ENCODE measurements around the gene TUBGCP4. TPM values are rescaled to one million over a fixed set of nuclear protein-coding genes. Genes with fewer than 3 reads are reported as not detected.

TUBGCP4 gene
- total RNA-seq, 2 experiments from 2014 or later, result 36.0 to 43.9 TPM

- H3K4me3 ChIP-seq (ENCODE audit: low read depth, low read length, poor library complexity, severe bottlenecking), result no peak overlapping the region
- ChIA-PET POLR2A (interaction anchor here (0.9 kb wide), 1 partner anchor 16 kb away, joined by 4 read pairs; no protein-coding TSS in a partner anchor), CTCF (ENCODE audit: unreplicated experiment) (no interaction called here)
- no peaks in the 10 kb centered on the region for H3K4me1 ChIP-seq (ENCODE audit: insufficient read depth, low read length, poor library complexity, severe bottlenecking)
- TF ChIP-seq, protein P1, sequence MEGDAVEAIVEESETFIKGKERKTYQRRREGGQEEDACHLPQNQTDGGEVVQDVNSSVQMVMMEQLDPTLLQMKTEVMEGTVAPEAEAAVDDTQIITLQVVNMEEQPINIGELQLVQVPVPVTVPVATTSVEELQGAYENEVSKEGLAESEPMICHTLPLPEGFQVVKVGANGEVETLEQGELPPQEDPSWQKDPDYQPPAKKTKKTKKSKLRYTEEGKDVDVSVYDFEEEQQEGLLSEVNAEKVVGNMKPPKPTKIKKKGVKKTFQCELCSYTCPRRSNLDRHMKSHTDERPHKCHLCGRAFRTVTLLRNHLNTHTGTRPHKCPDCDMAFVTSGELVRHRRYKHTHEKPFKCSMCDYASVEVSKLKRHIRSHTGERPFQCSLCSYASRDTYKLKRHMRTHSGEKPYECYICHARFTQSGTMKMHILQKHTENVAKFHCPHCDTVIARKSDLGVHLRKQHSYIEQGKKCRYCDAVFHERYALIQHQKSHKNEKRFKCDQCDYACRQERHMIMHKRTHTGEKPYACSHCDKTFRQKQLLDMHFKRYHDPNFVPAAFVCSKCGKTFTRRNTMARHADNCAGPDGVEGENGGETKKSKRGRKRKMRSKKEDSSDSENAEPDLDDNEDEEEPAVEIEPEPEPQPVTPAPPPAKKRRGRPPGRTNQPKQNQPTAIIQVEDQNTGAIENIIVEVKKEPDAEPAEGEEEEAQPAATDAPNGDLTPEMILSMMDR (conservative IDR thresholded peaks at IDR 0.05; ENCODE audit: low read length), result no peak
- H2AFZ ChIP-seq (ENCODE audit: low read length), result no peak overlapping the region
- H3K36me3 ChIP-seq (ENCODE audit: insufficient read depth, low read length), result peaks cover 73% of the 10 kb centered on the region
- H3K4me2 ChIP-seq (ENCODE audit: low read length), result no peak overlapping the region
- H3K9me3 ChIP-seq (ENCODE audit: low read length), result no peaks in the 10 kb centered on the region
- H3K79me2 ChIP-seq (ENCODE audit: insufficient read depth, low read depth, low read length), result no peaks in the 10 kb centered on the region
- H4K20me1 ChIP-seq (ENCODE audit: insufficient read depth, low read length), result no peaks in the 10 kb centered on the region
- TSS peak; percentile 22 for BruUV-seq (replicated peaks)
- DNase-seq (ENCODE audit: low spot score), result no peak
- intact Hi-C loops (cut with micrococcal nuclease; ENCODE audit: unreplicated experiment), result no loop called here
- no peaks in the 10 kb centered on the region for H3K9me2 ChIP-seq (ENCODE audit: insufficient read depth, low read length)
- H3K27ac ChIP-seq (ENCODE audit: low read depth, low read length, poor library complexity, severe bottlenecking), result no peak overlapping the region
These were observed 68.4 kb downstream of the TUBGCP4 start for GRCh38 chr15:43439268-43439667.

- H3K9me2 ChIP-seq (ENCODE audit: insufficient read depth, low read length), result no peaks in the 10 kb centered on the region
- BruUV-seq (replicated peaks), result no TSS peak
- no peak overlapping the region for H3K27ac ChIP-seq (ENCODE audit: low read depth, low read length, poor library complexity, severe bottlenecking)
- ChIA-PET CTCF (ENCODE audit: unreplicated experiment) (no interaction called here), POLR2A (interaction anchor here (0.6 to 1.4 kb wide), 2 partner anchors 14 to 27 kb away, joined by 3 read pairs; no protein-coding TSS in a partner anchor)
- no peak overlapping the region for H2AFZ ChIP-seq (ENCODE audit: low read length)
- H3K9me3 ChIP-seq (ENCODE audit: low read length), result no peaks in the 10 kb centered on the region
- intact Hi-C loops (cut with micrococcal nuclease; ENCODE audit: unreplicated experiment), result no loop called here
- peaks cover 75% of the 10 kb centered on the region for H3K36me3 ChIP-seq (ENCODE audit: insufficient read depth, low read length)
- peak; percentile 40 for DNase-seq (ENCODE audit: low spot score)
- H3K4me1 ChIP-seq (ENCODE audit: insufficient read depth, low read length, poor library complexity, severe bottlenecking), result no peaks in the 10 kb centered on the region
- no peaks in the 10 kb centered on the region for H3K79me2 ChIP-seq (ENCODE audit: insufficient read depth, low read depth, low read length)
- no peak for TF ChIP-seq EZH2phosphoT487 (IDR thresholded peaks at IDR 0.05; ENCODE audit: borderline replicate concordance, low read depth, low read length)
- TF ChIP-seq, protein P1 (conservative IDR thresholded peaks at IDR 0.05; ENCODE audit: low read length), result peak; percentile 54
- no peaks in the 10 kb centered on the region for H4K20me1 ChIP-seq (ENCODE audit: insufficient read depth, low read length)
- H3K4me3 ChIP-seq (ENCODE audit: low read depth, low read length, poor library complexity, severe bottlenecking), result no peak overlapping the region
- H3K4me2 ChIP-seq (ENCODE audit: low read length), result no peak overlapping the region
These were observed 69.9 kb downstream of the TUBGCP4 start for GRCh38 chr15:43440721-43441281.

- H3K27ac ChIP-seq (ENCODE audit: low read depth, low read length, poor library complexity, severe bottlenecking), result no peak overlapping the region
- no peak overlapping the region for H3K4me3 ChIP-seq (ENCODE audit: low read depth, low read length, poor library complexity, severe bottlenecking)
- intact Hi-C loops (cut with micrococcal nuclease; ENCODE audit: unreplicated experiment), result no loop called here
- no peak overlapping the region for H2AFZ ChIP-seq (ENCODE audit: low read length)
- DNase-seq (ENCODE audit: low spot score), result no peak
- no TSS peak for BruUV-seq (replicated peaks)
- H3K9me3 ChIP-seq (ENCODE audit: low read length), result no peaks in the 10 kb centered on the region
- no peaks in the 10 kb centered on the region for H4K20me1 ChIP-seq (ENCODE audit: insufficient read depth, low read length)
- ChIA-PET CTCF (ENCODE audit: unreplicated experiment) (no interaction called here), POLR2A (interaction anchor here (0.6 to 1.4 kb wide), 3 partner anchors 13 to 101 kb away, joined by 3 read pairs; no protein-coding TSS in a partner anchor)
- peaks cover 77% of the 10 kb centered on the region for H3K36me3 ChIP-seq (ENCODE audit: insufficient read depth, low read length)
- no peak overlapping the region for H3K4me2 ChIP-seq (ENCODE audit: low read length)
- TF ChIP-seq, protein P1 (conservative IDR thresholded peaks at IDR 0.05; ENCODE audit: low read length), result no peak
- no peak for TF ChIP-seq EZH2phosphoT487 (IDR thresholded peaks at IDR 0.05; ENCODE audit: borderline replicate concordance, low read depth, low read length)
- no peaks in the 10 kb centered on the region for H3K79me2 ChIP-seq (ENCODE audit: insufficient read depth, low read depth, low read length)
- H3K4me1 ChIP-seq (ENCODE audit: insufficient read depth, low read length, poor library complexity, severe bottlenecking), result no peaks in the 10 kb centered on the region
- H3K9me2 ChIP-seq (ENCODE audit: insufficient read depth, low read length), result no peaks in the 10 kb centered on the region
These were observed 70.4 kb downstream of the TUBGCP4 start for GRCh38 chr15:43441316-43441715.
